Vagina (tissue), 2 donors: ENCODE measurements around the gene SLC18A3. TPM values are rescaled to one million over a fixed set of nuclear protein-coding genes. Genes with fewer than 3 reads are reported as not detected.

ENCODE experiments used
- DNase-seq, 2 donors: peaks; one replicate each; pipeline ENCODE4 v3.0.0-alpha.2; 2017; ENCODE audit errors: extremely low spot score in 2 of 2
- H3K27ac ChIP-seq: fragments of 200-600 bp; sonication (generic); one replicate; pipeline ENCODE4 v1.5.1; 2019
- H3K27me3 ChIP-seq: fragments of 200-600 bp; sonication (generic); one replicate; pipeline ENCODE4 v1.5.1; 2019
- H3K36me3 ChIP-seq, 2 donors: fragments of 200-600 bp; sonication (generic); one replicate each; pipeline ENCODE4 v1.5.1; 2017 to 2019
- H3K4me1 ChIP-seq: fragments of 200-600 bp; sonication (generic); one replicate; pipeline ENCODE4 v1.5.1; 2019
- H3K4me3 ChIP-seq, 2 donors: fragments of 200-600 bp; sonication (generic); 1 replicate in 1 of 2; 2 replicates in 1 of 2; pipeline ENCODE4 v1.5.1; 2016 to 2019
- H3K9me3 ChIP-seq: fragments of 200-600 bp; sonication (generic); one replicate; pipeline ENCODE4 v1.5.1; 2019
- CTCF ChIP-seq, 3 experiments: fragments of 450-650 bp in 2 of 3; fragments of 200-600 bp in 1 of 3; sonication (generic) in 1 of 3; IDR thresholded peaks; one replicate each; pipeline ENCODE4 v1.5.1; 2017 to 2019; ENCODE audit warnings: antibody characterized with exemption in 3 of 3, mild to moderate bottlenecking in 2 of 3, moderate library complexity in 2 of 3
- POLR2A ChIP-seq, 2 donors: fragments of 450-650 bp; IDR thresholded peaks; one replicate each; pipeline ENCODE4 v1.6.1; 2017; ENCODE audit warnings: antibody characterized with exemption in 2 of 2, mild to moderate bottlenecking in 2 of 2, moderate library complexity in 2 of 2
- POLR2AphosphoS5 ChIP-seq, 2 donors: sonication (generic); formaldehyde crosslinking; IDR thresholded peaks; one replicate each; pipeline ENCODE4 v1.9.0; 2017; ENCODE audit warnings: antibody characterized with exemption in 2 of 2, mild to moderate bottlenecking in 2 of 2, low read depth in 1 of 2; ENCODE audit not compliant: insufficient read depth in 1 of 2
- intact Hi-C: fragments of 100-400 bp; cut with DNase I; formaldehyde crosslinking; loops from one replicate; pipeline ENCODE4 v1.15.1; 2023
- total RNA-seq: library from RNA; depleted of rRNA; stranded (reverse); fragments of >200 nt; gene quantifications from one replicate; pipeline ENCODE4 v1.2.3, GENCODE V29; 2016

SLC18A3 gene
- total RNA-seq, 1 donor from 2014 or later, result 0.49 TPM

DNA sequence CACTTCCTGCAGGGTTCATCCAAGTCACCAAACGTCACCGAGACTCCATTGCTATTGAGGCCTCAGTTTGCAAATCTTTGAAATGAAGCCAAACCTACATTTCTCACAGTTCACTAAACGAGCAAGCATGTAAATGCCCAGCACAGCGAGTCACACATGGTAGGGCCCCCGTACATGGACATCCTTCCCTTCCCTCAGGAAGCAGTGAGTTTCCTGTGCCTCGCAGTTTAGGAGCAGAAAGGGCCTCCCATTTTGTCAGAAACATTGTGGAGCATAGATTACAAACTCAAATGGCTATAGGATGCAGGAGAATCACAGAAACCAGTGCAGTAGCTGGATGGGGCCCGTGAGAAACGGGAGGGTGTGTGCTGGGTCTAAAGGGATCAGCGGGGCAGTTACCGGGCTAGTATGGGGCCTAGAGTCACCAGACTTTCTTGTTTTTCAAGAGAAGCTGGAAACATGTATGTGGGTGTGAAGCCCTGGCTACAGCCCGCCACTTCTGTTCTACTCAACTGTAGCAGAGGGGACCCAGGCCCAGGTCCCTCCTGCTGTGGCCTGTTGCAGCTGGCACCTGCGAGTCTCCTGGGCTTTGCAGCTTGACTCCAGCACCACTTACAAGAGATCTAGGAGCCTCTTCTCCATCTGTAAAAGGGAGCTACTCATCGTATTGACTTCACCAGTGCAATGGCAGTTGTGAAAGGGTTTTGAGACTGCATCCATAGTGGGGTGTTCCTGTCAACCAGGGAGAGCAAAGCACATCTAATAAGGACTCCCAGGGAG lies 14.2 kb upstream of the SLC18A3 start:
- H3K9me3 ChIP-seq, result no peaks in the 10 kb centered on the region
- no peaks in the 10 kb centered on the region for H3K4me1 ChIP-seq
- no peaks in the 10 kb centered on the region for H3K36me3 ChIP-seq
- H3K27me3 ChIP-seq, result no peaks in the 10 kb centered on the region
- peak; percentile 55 to 83 for DNase-seq
- no peak overlapping the region for H3K27ac ChIP-seq
- intact Hi-C loops, result no loop called here
- no peak overlapping the region for H3K4me3 ChIP-seq
- TF ChIP-seq POLR2A (IDR thresholded peaks at IDR 0.05), result no peak
- TF ChIP-seq CTCF (IDR thresholded peaks at IDR 0.05), result no peak
- no peak for TF ChIP-seq POLR2AphosphoS5 (IDR thresholded peaks at IDR 0.05; ENCODE audit: insufficient read depth in 1 of 2, low read depth in 1 of 2)

DNA sequence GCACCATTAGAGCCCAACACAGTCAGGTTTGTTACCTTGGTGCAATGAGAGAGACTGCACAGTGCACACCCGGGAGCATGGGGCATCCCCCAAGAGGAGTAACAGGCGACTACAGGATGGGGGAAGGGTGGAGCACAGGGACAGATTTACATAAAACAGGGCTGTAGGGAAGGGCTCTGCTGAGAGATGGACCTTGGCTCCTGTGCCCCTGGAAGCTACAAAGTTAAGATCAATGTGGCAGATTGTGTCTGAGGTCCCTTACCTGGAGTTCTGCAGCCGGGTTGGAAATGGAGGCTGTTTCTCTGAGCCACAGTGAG lies 13.7 kb upstream of the SLC18A3 start:
- no peak overlapping the region for H3K27ac ChIP-seq

DNA sequence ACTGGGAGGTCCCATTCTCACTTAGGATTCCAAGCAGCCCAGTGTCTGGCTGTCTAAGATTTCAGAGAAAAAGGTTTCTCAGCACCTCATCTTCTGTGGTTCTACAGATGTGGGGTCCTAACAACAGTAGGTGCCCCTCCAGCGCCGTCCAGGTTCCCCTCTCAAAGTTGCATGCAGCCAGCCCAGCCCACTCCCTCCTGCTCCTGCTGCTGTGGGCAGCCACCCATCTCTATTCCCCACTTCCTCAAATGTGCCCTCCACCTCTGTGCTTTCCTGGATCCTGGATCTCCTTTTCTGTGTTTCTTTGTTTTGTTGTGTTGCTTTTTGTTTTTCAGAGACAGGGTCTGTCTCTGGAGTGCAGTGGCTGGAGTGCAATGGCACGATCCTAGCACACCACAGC lies 13.3 kb upstream of the SLC18A3 start:
- Histone ChIP-seq H3K4me3 (no peak overlapping the region), H3K27me3 (no peaks in the 10 kb centered on the region), H3K36me3 (no peaks in the 10 kb centered on the region), H3K9me3 (no peaks in the 10 kb centered on the region), H3K4me1 (no peaks in the 10 kb centered on the region), H3K27ac (no peak overlapping the region)
- intact Hi-C loops, result no loop called here
- TF ChIP-seq POLR2AphosphoS5 (IDR thresholded peaks at IDR 0.05; ENCODE audit: insufficient read depth in 1 of 2, low read depth in 1 of 2), result no peak
- no peak for TF ChIP-seq CTCF (IDR thresholded peaks at IDR 0.05)
- no peak for TF ChIP-seq POLR2A (IDR thresholded peaks at IDR 0.05)
- DNase-seq, result peak in 1 of 2 donors; percentile 49

More for the DNA sequence above, 13.7 kb upstream of the SLC18A3 start:
- intact Hi-C loops, result no loop called here
- H3K4me1 ChIP-seq, result no peaks in the 10 kb centered on the region
- no peak overlapping the region for H3K4me3 ChIP-seq
- no peaks in the 10 kb centered on the region for H3K9me3 ChIP-seq
- TF ChIP-seq POLR2AphosphoS5 (IDR thresholded peaks at IDR 0.05; ENCODE audit: insufficient read depth in 1 of 2, low read depth in 1 of 2), result no peak
- TF ChIP-seq POLR2A (IDR thresholded peaks at IDR 0.05), result no peak
- no peak for TF ChIP-seq CTCF (IDR thresholded peaks at IDR 0.05)
- DNase-seq, result no peak
- H3K36me3 ChIP-seq, result no peaks in the 10 kb centered on the region
- H3K27me3 ChIP-seq, result no peaks in the 10 kb centered on the region

DNA sequence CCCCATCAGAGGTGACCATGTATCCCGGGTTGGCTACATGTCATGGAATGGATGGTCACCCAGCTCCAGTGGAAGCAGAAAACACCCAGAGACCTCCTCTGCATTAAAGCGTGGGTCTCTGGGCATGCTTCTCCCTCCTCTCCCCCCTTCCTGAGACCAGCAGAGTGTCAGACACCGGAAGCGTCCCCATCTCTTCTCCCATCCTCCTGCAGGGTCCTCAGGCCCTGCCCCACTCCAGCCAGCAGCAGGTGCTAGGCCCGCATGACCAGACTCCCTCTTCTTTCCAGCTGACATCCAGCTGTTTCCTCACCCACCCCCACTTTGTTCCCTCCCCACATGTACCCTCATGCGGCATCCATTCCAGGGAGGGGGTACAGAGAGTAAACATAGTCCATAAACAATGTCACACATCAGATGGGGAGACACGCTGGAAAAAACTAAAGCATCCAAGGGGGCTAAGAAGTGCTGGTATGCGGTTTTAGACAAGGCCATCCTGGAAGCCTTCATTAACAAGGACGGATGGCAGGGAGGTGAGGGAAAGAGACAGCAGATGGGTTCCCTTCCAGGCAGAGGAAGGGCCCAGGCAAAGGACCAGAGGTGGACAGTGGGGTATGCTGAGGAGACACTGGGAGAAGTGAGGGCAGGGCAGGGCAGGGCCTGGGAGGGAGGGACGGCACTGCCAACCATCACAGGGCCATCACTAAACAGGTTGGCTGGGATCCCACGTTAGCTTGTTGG lies 12.5 kb upstream of the SLC18A3 start:
- intact Hi-C loops, result no loop called here
- H3K27ac ChIP-seq, result no peak overlapping the region
- TF ChIP-seq CTCF (IDR thresholded peaks at IDR 0.05) (no peak), POLR2A (IDR thresholded peaks at IDR 0.05) (no peak), POLR2AphosphoS5 (IDR thresholded peaks at IDR 0.05; ENCODE audit: insufficient read depth in 1 of 2, low read depth in 1 of 2) (no peak)
- peak; percentile 70 to 81 for DNase-seq
- H3K9me3 ChIP-seq, result no peaks in the 10 kb centered on the region
- H3K4me1 ChIP-seq, result no peaks in the 10 kb centered on the region
- H3K4me3 ChIP-seq, result no peak overlapping the region
- no peaks in the 10 kb centered on the region for H3K36me3 ChIP-seq
- H3K27me3 ChIP-seq, result no peaks in the 10 kb centered on the region
